Measurements from ENCODE around the gene LINGO3.
"Not testable (repeated sequence)": the region's sequence is repeated elsewhere in the genome, so short reads cannot be mapped to it uniquely, and the experiment has no call there.

The LINGO3 gene

GRCh38 chr19:2308114-2308556 is at the start of gene LINGO3:
Gene LINGO3, minus strand, starts transcription at chr19:2308154. Its CDS starts 16,378 bp downstream, at chr19:2291776.
- no peak for DNase-seq

- no peak for DNase-seq
Observed at GRCh38 chr19:2356036-2356646, 48.2 kb upstream of the LINGO3 start.

- no peak for DNase-seq
Observed at GRCh38 chr19:2355168-2356035, 47.4 kb upstream of the LINGO3 start.

GRCh38 chr19:2354670-2355069 is 46.7 kb upstream of the LINGO3 start:
- DNase-seq = no peak

GRCh38 chr19:2353887-2354592 is 46.1 kb upstream of the LINGO3 start:
- no peak for DNase-seq

GRCh38 chr19:2353159-2353886 is 45.4 kb upstream of the LINGO3 start:
- DNase-seq = no peak

GRCh38 chr19:2352121-2352520 is 44.2 kb upstream of the LINGO3 start:
- no peak for DNase-seq

GRCh38 chr19:2351591-2351990 is 43.6 kb upstream of the LINGO3 start:
- DNase-seq = no peak

- DNase-seq = no peak
Observed at GRCh38 chr19:2350656-2351055, 42.7 kb upstream of the LINGO3 start.

- DNase-seq = not testable (repeated sequence)
Observed at GRCh38 chr19:2349818-2350217, 41.9 kb upstream of the LINGO3 start.

GRCh38 chr19:2345794-2346663 is 38.1 kb upstream of the LINGO3 start:
- peak; percentile 48 to 83 for DNase-seq

GRCh38 chr19:2345076-2345475 is 37.1 kb upstream of the LINGO3 start:
- no peak for DNase-seq

GRCh38 chr19:2344381-2344870 is 36.5 kb upstream of the LINGO3 start:
- DNase-seq = no peak

- DNase-seq = no peak
Observed at GRCh38 chr19:2343289-2343982, 35.5 kb upstream of the LINGO3 start.

- no peak for DNase-seq
Observed at GRCh38 chr19:2342656-2343288, 34.8 kb upstream of the LINGO3 start.

GRCh38 chr19:2341982-2342381 is 34.0 kb upstream of the LINGO3 start:
- DNase-seq = no peak

GRCh38 chr19:2341244-2341751 is 33.3 kb upstream of the LINGO3 start:
- no peak for DNase-seq

GRCh38 chr19:2340496-2341243 is 32.7 kb upstream of the LINGO3 start:
- no peak for DNase-seq

GRCh38 chr19:2339644-2340310 is 31.8 kb upstream of the LINGO3 start:
- DNase-seq = no peak
